RWPE1 (cell line): Measurements from ENCODE around the gene RFTN2.

Experiments used
- CTCF ChIA-PET: fragments of 350-600 bp; sonication (Branson Sonifier 250); formaldehyde crosslinking; extraction: SDS; loops from one replicate; lab custom pipeline; 2021; lab: Yijun Ruan, JAX
- POLR2A ChIA-PET: fragments of 400-600 bp; formaldehyde crosslinking; extraction: SDS; loops from one replicate; lab custom pipeline; 2020; ENCODE audit warnings: antibody characterized with exemption; ENCODE audit not compliant: low non-redundant PET; lab: Yijun Ruan, JAX
- DNase-seq: peaks from one replicate; pipeline ENCODE4 v3.0.0; 2012; ENCODE audit warnings: low spot score
- H3K27ac ChIP-seq: fragments of 450-650 bp; 2 replicates; pipeline ENCODE4 v1.5.1; 2017
- CTCF ChIP-seq: fragments of 450-650 bp; conservative IDR thresholded peaks from 2 replicates; pipeline ENCODE4 v1.5.1; 2017; ENCODE audit warnings: low read depth, mild to moderate bottlenecking

Gene RFTN2

GRCh38 chr2:197669077-197669476 is 6.3 kb downstream of the RFTN2 start:
- no peak overlapping the region for H3K27ac ChIP-seq

GRCh38 chr2:197668296-197668695 is 7.1 kb downstream of the RFTN2 start:
- H3K27ac ChIP-seq: no peak overlapping the region
- POLR2A ChIA-PET: no interaction called here
- CTCF ChIA-PET: no interaction called here
- no peak for TF ChIP-seq CTCF
- DNase-seq: no peak

More at GRCh38 chr2:197669077-197669476, 6.3 kb downstream of the RFTN2 start:
- TF ChIP-seq CTCF: no peak
- ChIA-PET CTCF (no interaction called here), POLR2A (no interaction called here)
- DNase-seq: no peak

GRCh38 chr2:197666277-197666676 is 9.1 kb downstream of the RFTN2 start:
- no peak for TF ChIP-seq CTCF
- H3K27ac ChIP-seq: no peak overlapping the region
- CTCF ChIA-PET: no interaction called here
- no peak for DNase-seq
- POLR2A ChIA-PET: no interaction called here

DNA sequence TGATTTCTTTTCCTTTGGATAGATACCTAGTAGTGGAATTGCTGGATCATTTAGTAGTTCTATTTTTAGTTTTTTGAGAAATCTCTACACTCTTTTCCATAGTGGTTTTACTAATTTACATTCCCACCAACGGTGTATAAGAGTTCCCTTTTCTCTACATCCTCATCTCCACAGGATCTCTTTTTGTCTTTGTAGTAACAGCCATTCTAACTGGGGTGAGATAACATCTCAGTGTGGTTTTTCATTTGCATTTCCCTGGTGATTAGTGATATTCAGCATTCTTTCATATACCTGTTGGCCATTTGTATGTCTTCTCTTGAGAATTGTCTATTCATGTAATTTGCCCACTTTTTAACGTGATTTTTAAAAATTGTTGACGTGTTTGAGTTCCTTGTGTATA is 13.8 kb downstream of the RFTN2 start:
- DNase-seq: no peak
- no peak for TF ChIP-seq CTCF
- ChIA-PET POLR2A (no interaction called here), CTCF (no interaction called here)
- H3K27ac ChIP-seq: no peak overlapping the region

DNA sequence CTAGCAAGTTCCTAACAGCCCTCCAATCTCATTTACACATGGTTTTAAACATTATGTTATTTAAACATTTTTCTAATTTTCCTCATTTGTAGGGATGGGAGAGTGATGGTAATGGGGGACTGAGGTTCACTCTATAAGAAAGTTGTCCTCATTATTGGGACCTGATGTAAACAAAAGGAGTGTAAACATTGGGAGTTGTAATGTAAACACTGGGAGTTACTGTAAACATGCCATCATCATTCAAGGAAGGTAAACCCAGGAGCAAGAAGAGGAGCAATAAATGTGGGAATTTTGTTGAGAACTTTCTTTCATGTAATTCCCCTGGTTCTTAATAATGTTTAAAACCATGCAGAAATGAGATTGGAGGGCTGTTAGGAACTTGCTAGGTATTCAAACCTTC is 17.8 kb downstream of the RFTN2 start:
- ChIA-PET CTCF (no interaction called here), POLR2A (no interaction called here)
- no peak for DNase-seq
- no peak overlapping the region for H3K27ac ChIP-seq
- TF ChIP-seq CTCF: no peak

GRCh38 chr2:197647961-197648690 is 27.3 kb downstream of the RFTN2 start:
- DNase-seq: no peak
- TF ChIP-seq CTCF: no peak
- ChIA-PET CTCF (no interaction called here), POLR2A (no interaction called here)
- no peak overlapping the region for H3K27ac ChIP-seq
